ENCODE results near the gene MEST.

DNA sequence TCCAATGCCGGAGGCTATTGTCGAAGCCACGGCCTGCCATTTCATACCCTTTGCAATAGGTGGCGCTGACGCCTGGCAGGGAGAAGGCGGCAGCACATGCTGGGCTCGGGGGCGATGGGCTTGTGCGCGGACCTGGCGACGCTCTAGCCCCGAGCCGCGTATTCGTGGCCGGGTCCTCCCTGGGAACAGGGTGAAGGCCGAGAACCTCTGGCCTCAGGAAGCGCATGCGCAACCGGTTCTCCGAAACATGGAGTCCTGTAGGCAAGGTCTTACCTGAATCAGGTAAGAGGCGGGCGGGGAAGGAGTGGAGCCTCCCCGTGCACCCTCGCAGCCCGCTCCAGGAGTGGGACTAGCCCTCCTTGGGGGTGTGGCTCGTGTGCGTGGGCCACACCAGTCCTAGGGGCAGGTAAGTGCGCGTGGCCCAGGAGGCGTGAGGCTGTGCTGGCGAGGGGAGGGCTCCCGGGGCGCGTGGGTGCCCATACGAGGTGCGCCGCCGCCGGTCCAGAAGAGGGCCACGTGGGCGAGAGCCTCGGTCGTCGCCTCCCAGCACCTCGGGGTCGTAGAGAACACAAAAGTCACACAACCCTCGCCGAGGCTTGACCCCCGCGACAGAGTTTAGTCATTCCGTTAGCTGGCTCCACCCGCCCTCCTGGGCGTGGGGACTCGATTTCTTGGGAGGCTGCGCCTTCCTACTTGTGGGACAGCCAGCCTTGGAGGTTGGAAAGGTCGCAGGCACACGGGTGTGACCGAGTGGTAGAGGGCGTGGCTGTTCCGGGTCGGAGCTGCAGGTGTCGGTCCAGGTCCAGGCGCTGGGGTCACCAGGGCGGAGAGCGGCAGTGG lies 5.6 kb upstream of the MEST start:
- no peak for TF ChIP-seq POLR2A (IDR thresholded peaks at IDR 0.05; ENCODE audit: low read length)
- TF ChIP-seq GATA1 (IDR thresholded peaks at IDR 0.05; ENCODE audit: low read depth, low read length), result no peak

All from erythroblast (primary cell).